Esophagus muscularis mucosa (tissue), 4 donors: ENCODE measurements around the gene LIN9. TPM values are rescaled to one million over a fixed set of nuclear protein-coding genes. Genes with fewer than 3 reads are reported as not detected.

Experiments used
- DNase-seq: peaks from one replicate; pipeline ENCODE4 v3.0.0-alpha.2; 2017; ENCODE audit errors: extremely low spot score
- H3K27ac ChIP-seq, 4 donors: fragments of 200-600 bp; sonication (generic); replicated peaks in 1 of 4; 1 replicate in 3 of 4; 2 replicates in 1 of 4; pipeline ENCODE4 v1.5.1; 2016 to 2019; ENCODE audit warnings: mild to moderate bottlenecking in 1 of 4
- H3K27me3 ChIP-seq, 4 donors: fragments of 200-600 bp; sonication (generic); one replicate each; pipeline versions ENCODE4 v1.5.1 to v1.6.0; 2016 to 2019
- H3K36me3 ChIP-seq, 4 donors: fragments of 200-600 bp; sonication (generic); one replicate each; pipeline ENCODE4 v1.5.1; 2016 to 2019
- H3K4me1 ChIP-seq, 4 donors: fragments of 200-600 bp; sonication (generic); one replicate each; pipeline ENCODE4 v1.5.1; 2016 to 2019
- H3K4me3 ChIP-seq, 4 donors: fragments of 200-600 bp; sonication (generic); 1 replicate in 2 of 4; 2 replicates in 2 of 4; pipeline ENCODE4 v1.5.1; 2016 to 2019; ENCODE audit warnings: mild to moderate bottlenecking in 4 of 4, moderate library complexity in 1 of 4
- H3K9me3 ChIP-seq, 4 donors: fragments of 200-600 bp; sonication (generic); 1 replicate in 3 of 4; 2 replicates in 1 of 4; pipeline ENCODE4 v1.5.1; 2016 to 2019
- CTCF ChIP-seq, 3 experiments: fragments of 200-600 bp in 2 of 3; fragments of 450-650 bp in 1 of 3; sonication (generic) in 2 of 3; IDR thresholded peaks; one replicate each; pipeline ENCODE4 v1.5.1; 2017 to 2019; ENCODE audit warnings: antibody characterized with exemption in 3 of 3, mild to moderate bottlenecking in 2 of 3, moderate library complexity in 1 of 3
- EP300 ChIP-seq: sonication (generic); formaldehyde crosslinking; IDR thresholded peaks from one replicate; pipeline ENCODE4 v1.6.1; 2017; ENCODE audit warnings: antibody characterized with exemption
- POLR2A ChIP-seq: fragments of 450-650 bp; IDR thresholded peaks from one replicate; pipeline ENCODE4 v1.6.1; 2017; ENCODE audit warnings: antibody characterized with exemption, moderate library complexity, mild to moderate bottlenecking, low read depth
- POLR2AphosphoS5 ChIP-seq, 2 donors: sonication (generic); formaldehyde crosslinking; IDR thresholded peaks; one replicate each; pipeline ENCODE4 v1.6.1; 2017; ENCODE audit warnings: antibody characterized with exemption in 2 of 2
- WGBS: methylation state at CpG from one replicate; pipeline ENCODE4 v1.1.5; 2018; 5-methylcytosine and 5-hydroxymethylcytosine counted together
- intact Hi-C: fragments of 100-400 bp; cut with DNase I; formaldehyde crosslinking; loops from one replicate; pipeline ENCODE4 v1.15.1; 2023
- total RNA-seq, 4 donors: library from RNA; depleted of rRNA; stranded (reverse); fragments of >200 nt; gene quantifications; one replicate each; pipeline versions ENCODE4 v1.1.0 to v1.2.1, GENCODE V29; 2016

The LIN9 gene
- total RNA-seq, 4 donors from 2014 or later, result 2.1 to 4.6 (median 2.8) TPM

GRCh38 chr1:226233293-226233692 is 75.7 kb downstream of the LIN9 start:
- no peak for DNase-seq
- no peak overlapping the region for H3K27ac ChIP-seq
- no peak overlapping the region for H3K4me3 ChIP-seq
- H3K4me1 ChIP-seq, result no peaks in the 10 kb centered on the region
- H3K27me3 ChIP-seq, result no peaks in the 10 kb centered on the region
- intact Hi-C loops, result no loop called here
- TF ChIP-seq POLR2A, result no peak
- no peak for TF ChIP-seq POLR2AphosphoS5 (IDR thresholded peaks at IDR 0.05)
- no peak for TF ChIP-seq EP300
- no peak for TF ChIP-seq CTCF (IDR thresholded peaks at IDR 0.05)
- no peaks in the 10 kb centered on the region for H3K9me3 ChIP-seq
- peaks cover 0 to 51% (median 12%) of the 10 kb centered on the region in 4 donors for H3K36me3 ChIP-seq
- WGBS, result 92% methylated on average over 6 of the region's 6 CpGs

- Histone ChIP-seq H3K4me1 (peaks cover 4 to 16% (median 12%) of the 10 kb centered on the region in 4 donors), H3K27me3 (peaks cover 0 to 36% (median 13%) of the 10 kb centered on the region in 4 donors), H3K9me3 (no peaks in the 10 kb centered on the region), H3K4me3 (no peak overlapping the region), H3K36me3 (peaks cover 0 to 5% (median 2%) of the 10 kb centered on the region in 4 donors), H3K27ac (no peak overlapping the region)
- no peak for DNase-seq
- intact Hi-C loops, result no loop called here
- TF ChIP-seq POLR2A, result no peak
- 92% methylated on average over 3 of the region's 3 CpGs for WGBS
Observed at GRCh38 chr1:226226601-226227000, 82.4 kb downstream of the LIN9 start.

GRCh38 chr1:226223786-226224244 is 85.1 kb downstream of the LIN9 start:
- H3K27me3 ChIP-seq, result peaks cover 0 to 36% (median 13%) of the 10 kb centered on the region in 4 donors
- peak overlapping the region; percentile 43 to 60 (median 46) for H3K4me3 ChIP-seq
- TF ChIP-seq CTCF (IDR thresholded peaks at IDR 0.05) (no peak), POLR2A (no peak), POLR2AphosphoS5 (IDR thresholded peaks at IDR 0.05) (no peak), EP300 (no peak)
- H3K36me3 ChIP-seq, result no peaks in the 10 kb centered on the region
- H3K9me3 ChIP-seq, result no peaks in the 10 kb centered on the region
- intact Hi-C loops, result no loop called here
- no peak overlapping the region for H3K27ac ChIP-seq
- WGBS, result 15% methylated on average over 3 of the region's 55 CpGs
- DNase-seq, result no peak
- H3K4me1 ChIP-seq, result peaks cover 4 to 16% (median 12%) of the 10 kb centered on the region in 4 donors

GRCh38 chr1:226223157-226223785 is 85.7 kb downstream of the LIN9 start, which contains the start of gene MIXL1:
Gene MIXL1, plus strand, starts transcription at chr1:226223664. Its CDS starts 18 bp downstream, at chr1:226223682.
- Histone ChIP-seq H3K27ac (no peak within 1 kb of the TSS), H3K4me1 (peaks cover 4 to 16% (median 12%) of the 10 kb centered on the region in 4 donors), H3K4me3 (peak within 1 kb of the TSS; percentile 43 to 60 (median 46)), H3K36me3 (no peaks in the 10 kb centered on the region), H3K9me3 (no peaks in the 10 kb centered on the region), H3K27me3 (peaks cover 0 to 36% (median 13%) of the 10 kb centered on the region in 4 donors)
- DNase-seq, result no peak
- intact Hi-C loops, result no loop called here
- no peak for TF ChIP-seq POLR2A
- TF ChIP-seq CTCF (IDR thresholded peaks at IDR 0.05), result no peak
- no peak for TF ChIP-seq POLR2AphosphoS5 (IDR thresholded peaks at IDR 0.05)
- TF ChIP-seq EP300, result no peak
- whole genome bisulfite sequencing, result 20% methylated on average over 18 of the region's 62 CpGs

- H3K9me3 ChIP-seq, result no peaks in the 10 kb centered on the region
- intact Hi-C loops, result no loop called here
- H3K4me1 ChIP-seq, result peaks cover 4 to 16% (median 12%) of the 10 kb centered on the region in 4 donors
- no peak for DNase-seq
- 97% methylated on average over 10 of the region's 10 CpGs for WGBS
- peaks cover 0 to 36% (median 13%) of the 10 kb centered on the region in 4 donors for H3K27me3 ChIP-seq
- H3K36me3 ChIP-seq, result no peaks in the 10 kb centered on the region
- TF ChIP-seq POLR2A (no peak), CTCF (IDR thresholded peaks at IDR 0.05) (no peak), EP300 (no peak), POLR2AphosphoS5 (IDR thresholded peaks at IDR 0.05) (no peak)
- H3K27ac ChIP-seq, result no peak overlapping the region
- no peak overlapping the region for H3K4me3 ChIP-seq
Observed at GRCh38 chr1:226222686-226223085, 86.3 kb downstream of the LIN9 start.
